Stimulated activated CD4-positive, alpha-beta T cell treated with anti-CD3 and anti-CD28 coated beads, TNF-alpha, amount 100 ng/mL, for 4 hours (primary cell): ENCODE data around the gene PAN3.

ENCODE experiments used
- DNase-seq, 3 experiments: peaks; one replicate each; pipeline ENCODE4 v3.0.0-alpha.2; 2020; ENCODE audit warnings: low read depth in 3 of 3

The PAN3 gene

DNA sequence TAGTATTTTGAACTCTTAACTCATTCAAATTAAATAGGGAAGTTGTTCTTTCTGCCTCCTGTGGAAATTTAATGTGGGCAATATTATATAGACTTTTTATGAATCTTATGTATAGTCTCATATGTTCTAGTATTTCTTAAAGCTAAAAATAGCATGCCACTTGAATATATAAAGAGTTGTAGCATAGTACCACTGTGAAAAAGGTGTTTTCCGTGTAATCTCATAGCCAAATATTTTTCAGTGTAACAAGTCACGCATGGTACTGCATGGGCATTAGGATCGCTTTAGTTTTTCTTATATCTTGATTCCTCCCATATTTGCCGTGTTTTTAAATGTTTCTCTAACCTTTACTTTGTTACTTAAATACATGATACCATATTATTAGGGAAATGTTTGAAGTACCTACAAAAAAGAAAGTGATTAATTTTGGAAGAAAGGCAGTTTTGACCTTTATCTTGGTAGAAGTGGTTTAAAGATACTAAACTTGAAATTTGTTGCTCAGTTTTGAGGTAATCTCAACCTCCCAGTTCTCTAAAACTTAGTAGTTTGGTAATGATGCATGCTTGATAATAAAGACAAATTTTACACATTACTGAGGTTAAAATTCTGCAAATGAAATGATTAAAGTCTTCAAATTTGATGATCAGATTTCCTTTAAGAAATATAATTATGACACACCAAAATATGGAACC is 81.2 kb downstream of the PAN3 start:
- DNase-seq: no peak

DNA sequence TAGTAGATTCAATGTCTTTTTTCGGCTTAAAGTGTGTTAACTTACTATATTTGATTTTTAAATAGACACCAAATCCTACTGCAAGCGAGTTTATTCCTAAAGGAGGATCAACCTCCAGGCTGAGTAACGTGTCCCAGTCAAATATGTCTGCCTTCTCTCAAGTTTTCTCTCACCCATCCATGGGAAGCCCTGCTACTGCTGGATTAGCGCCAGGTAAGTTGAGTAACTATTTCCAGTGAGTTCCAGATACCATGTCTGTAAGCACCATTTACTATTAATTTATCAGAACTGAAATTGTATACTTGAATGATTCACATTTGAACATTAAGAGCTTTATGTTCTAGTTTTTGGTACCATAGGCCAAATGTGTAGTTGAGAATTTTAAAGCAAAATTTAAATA is 81.8 kb downstream of the PAN3 start:
- no peak for DNase-seq

GRCh38 chr13:28229522-28230411 is 91.4 kb downstream of the PAN3 start:
- DNase-seq: no peak

- no peak for DNase-seq
These were observed 93.3 kb downstream of the PAN3 start for GRCh38 chr13:28231642-28232041.

- no peak for DNase-seq
These were observed 99.6 kb downstream of the PAN3 start for GRCh38 chr13:28237944-28238343.

DNA sequence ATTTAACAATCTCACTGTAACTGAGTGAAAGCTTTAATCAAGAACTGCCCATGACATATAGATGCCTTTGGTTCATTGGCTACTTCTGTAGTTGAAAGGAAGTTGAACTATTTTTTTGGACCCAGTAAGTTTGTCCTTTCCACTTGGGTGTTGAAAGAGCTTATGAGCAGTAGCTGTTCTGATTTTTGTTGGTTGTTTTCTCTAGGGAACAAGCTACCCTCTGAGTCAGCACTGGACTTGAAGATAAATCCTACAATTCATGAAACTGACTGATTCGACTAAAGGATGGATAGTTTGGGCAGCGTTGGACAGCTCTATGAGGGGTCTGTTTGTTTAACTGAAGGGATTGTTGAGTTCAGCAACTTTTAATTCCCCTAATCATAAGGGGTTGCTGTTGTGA is 101.0 kb downstream of the PAN3 start:
- DNase-seq: no peak

- DNase-seq: no peak
These were observed 107.1 kb downstream of the PAN3 start for GRCh38 chr13:28245465-28245864.

DNA sequence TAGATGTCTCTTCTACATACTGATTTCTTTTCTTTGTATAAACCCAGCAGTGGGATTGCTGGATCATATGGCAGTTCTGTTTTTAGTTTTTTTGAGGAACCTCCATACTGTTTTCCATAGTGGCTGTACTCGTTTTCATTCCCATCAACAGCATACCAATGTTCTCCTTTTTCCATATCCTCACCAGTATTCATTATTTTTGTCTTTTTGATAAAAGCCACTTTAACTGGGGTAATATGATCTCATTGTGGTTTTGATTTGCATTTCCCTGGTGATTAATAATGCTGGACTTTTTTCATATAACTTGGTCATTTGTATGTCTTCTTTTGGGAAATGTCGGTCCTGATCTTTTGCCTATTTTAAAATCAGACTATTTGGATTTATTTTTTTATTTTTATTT is 108.5 kb downstream of the PAN3 start:
- no peak for DNase-seq

DNA sequence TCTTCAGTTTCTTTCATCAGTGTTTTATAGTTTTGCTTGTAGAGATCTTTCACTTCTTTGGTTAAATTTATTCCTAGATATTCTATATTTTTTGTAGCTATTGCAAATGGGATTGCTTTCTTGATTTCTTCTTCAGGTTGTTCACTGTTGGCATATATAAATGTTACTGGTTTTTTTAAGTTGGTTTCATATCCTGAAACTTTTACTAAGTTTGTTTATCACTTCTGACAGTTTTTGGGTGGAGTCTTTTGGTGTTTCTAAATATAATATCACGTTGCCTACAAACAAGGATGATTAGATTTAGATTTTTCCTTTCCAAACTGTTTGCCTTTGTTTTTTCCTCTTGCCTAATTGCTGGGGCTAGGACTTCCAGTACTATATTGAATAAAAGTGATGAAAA is 109.7 kb downstream of the PAN3 start:
- DNase-seq: no peak

DNA sequence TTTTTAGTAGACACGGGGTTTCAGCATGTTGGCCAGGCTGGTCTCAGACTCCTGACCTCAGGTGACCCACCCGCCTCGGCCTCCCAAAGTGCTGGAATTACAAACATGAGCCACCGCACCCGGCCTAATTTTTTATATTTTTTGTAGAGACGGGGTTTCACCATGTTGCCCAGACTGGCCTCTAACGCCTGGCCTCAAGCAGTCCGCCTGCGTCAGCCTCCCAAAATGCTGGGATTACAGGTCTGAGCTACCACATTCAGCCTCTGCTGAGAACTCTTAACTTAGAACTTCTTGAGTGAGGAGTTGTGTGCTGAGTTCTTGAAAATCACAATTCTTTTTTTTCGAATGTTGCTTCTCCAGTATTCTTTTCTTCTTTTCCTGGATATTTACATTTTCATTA is 112.2 kb downstream of the PAN3 start:
- DNase-seq: no peak

DNA sequence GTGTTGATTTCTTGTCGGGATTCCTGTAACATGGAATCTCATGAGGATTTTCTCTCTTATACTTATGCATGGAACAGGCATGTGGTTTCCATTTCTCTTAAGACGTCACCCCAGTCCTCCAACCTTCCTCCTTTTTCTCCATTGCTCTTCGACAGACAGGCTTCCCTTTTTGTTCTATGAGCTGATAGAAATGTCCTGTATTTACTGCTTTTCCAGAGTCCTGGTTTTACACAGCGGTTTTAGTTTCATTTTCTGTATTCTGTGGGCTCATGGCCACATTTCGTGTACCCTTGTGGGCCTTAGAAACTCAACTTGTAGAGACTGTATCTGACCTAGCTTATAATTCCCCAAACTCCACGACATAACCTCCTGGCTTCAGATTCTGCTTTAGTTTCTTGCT is 113.1 kb downstream of the PAN3 start:
- no peak for DNase-seq

GRCh38 chr13:28252547-28252946 is 114.2 kb downstream of the PAN3 start:
- no peak for DNase-seq

- no peak for DNase-seq
These were observed 119.0 kb downstream of the PAN3 start for GRCh38 chr13:28257305-28257704.

DNA sequence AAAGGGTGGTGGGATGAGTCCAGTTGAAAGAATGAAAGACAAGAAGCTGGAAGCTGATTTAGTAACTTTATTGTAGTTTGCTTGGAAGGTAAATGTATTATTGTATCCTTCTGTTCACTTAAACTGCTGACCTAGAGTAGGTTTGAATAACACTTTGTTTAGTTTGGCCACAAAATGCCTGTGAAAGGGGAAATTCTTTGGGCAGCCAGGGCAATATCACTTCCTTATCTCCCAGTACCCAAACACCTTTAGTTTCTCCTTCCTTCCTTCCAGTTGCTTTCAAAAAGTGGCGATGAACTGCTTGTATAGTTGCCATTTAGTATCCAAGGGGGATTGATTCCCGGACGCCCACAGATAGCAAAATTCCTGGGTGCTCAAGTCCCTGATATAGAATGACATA is 120.1 kb downstream of the PAN3 start:
- no peak for DNase-seq

GRCh38 chr13:28267497-28267896 is 129.2 kb downstream of the PAN3 start:
- no peak for DNase-seq

- no peak for DNase-seq
These were observed 130.5 kb downstream of the PAN3 start for GRCh38 chr13:28268800-28269223.

GRCh38 chr13:28271056-28271840 is 132.9 kb downstream of the PAN3 start:
- no peak for DNase-seq

- DNase-seq: no peak
These were observed 135.6 kb downstream of the PAN3 start for GRCh38 chr13:28273919-28274318.

DNA sequence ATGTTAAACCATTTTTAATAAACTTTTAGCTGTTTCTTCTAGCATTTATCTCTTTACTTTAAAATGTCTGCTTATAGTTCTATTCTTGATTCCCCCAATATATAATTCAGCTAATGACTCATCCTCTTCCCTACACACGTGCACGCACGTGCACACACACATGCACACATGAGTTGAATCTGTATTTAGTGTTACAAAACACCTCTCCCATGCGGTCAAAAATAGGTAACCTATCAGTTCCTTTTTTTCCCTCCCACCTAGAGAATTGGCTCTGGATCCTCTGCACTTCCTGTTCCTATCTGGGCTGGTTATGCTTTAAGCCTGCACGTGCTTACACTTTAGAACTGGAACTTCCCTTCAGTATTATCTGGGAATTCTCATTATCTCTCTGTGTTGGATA is 144.1 kb downstream of the PAN3 start:
- DNase-seq: no peak

DNA sequence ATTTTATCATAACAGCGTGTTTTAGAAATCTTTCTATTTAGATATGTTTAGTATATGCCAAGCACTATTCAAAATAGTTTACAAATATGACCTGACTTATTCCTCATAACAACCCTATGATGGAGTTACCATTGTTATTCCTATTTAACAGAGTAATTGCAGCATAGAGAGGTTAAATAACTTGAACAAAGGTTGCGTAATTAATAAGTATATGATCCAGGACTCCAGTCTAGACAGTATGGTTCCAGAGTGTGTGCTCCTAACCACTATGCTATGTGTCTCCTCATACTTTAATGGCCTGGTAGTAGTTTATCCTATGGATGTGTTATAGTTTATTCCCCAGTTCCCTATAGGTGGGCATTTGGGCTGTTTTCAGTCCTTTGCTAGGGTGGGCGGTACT is 145.3 kb downstream of the PAN3 start:
- DNase-seq: no peak

GRCh38 chr13:28286263-28286662 is 147.9 kb downstream of the PAN3 start:
- DNase-seq: no peak

- DNase-seq: no peak
These were observed 159.0 kb downstream of the PAN3 start for GRCh38 chr13:28297341-28297740.
